Kidney (tissue), 14 donors: ENCODE data around the gene NUP214. TPM values are rescaled to one million over a fixed set of nuclear protein-coding genes. Genes with fewer than 3 reads are reported as not detected.

Source experiments
- DNase-seq, 5 donors: peaks; one replicate each; pipeline ENCODE4 v3.0.0-alpha.2; 2013 to 2020
- FAIRE-seq: peaks from 2 replicates; lab custom pipeline; 2012; peaks lifted over from hg19 to GRCh38; lab: Jason Lieb, UNC
- H3K27ac ChIP-seq, 2 donors: one replicate each; pipeline ENCODE4 v1.7.0; 2013; ENCODE audit warnings: low read depth in 2 of 2, low read length in 2 of 2, inconsistent platforms in 1 of 2
- H3K27me3 ChIP-seq: one replicate; pipeline ENCODE4 v1.7.1; 2013; ENCODE audit warnings: low read length, inconsistent platforms; ENCODE audit not compliant: control insufficient read depth, insufficient read depth
- H3K36me3 ChIP-seq, 3 donors: one replicate each; pipeline versions ENCODE4 v1.7.0 to v1.7.1; 2013; ENCODE audit warnings: low read length in 3 of 3, control low read depth in 1 of 3, inconsistent platforms in 1 of 3; ENCODE audit not compliant: insufficient read depth in 3 of 3, control insufficient read depth in 2 of 3
- H3K4me1 ChIP-seq, 3 donors: one replicate each; pipeline versions ENCODE4 v1.7.0 to v1.7.1; 2013; ENCODE audit warnings: low read length in 3 of 3, inconsistent platforms in 1 of 3, low read depth in 1 of 3; ENCODE audit not compliant: control insufficient read depth in 2 of 3, insufficient read depth in 2 of 3
- H3K4me3 ChIP-seq, 3 donors: one replicate each; pipeline versions ENCODE4 v1.7.0 to v1.8.1; 2013; ENCODE audit warnings: low read length in 3 of 3, control low read depth in 1 of 3, inconsistent platforms in 1 of 3
- H3K9ac ChIP-seq, 3 donors: one replicate each; pipeline versions ENCODE4 v1.7.0 to v1.7.1; 2013; ENCODE audit warnings: low read length in 3 of 3, control low read depth in 1 of 3, inconsistent platforms in 1 of 3
- H3K9me3 ChIP-seq, 3 donors: one replicate each; pipeline versions ENCODE4 v1.7.0 to v1.7.1; 2013; ENCODE audit warnings: low read length in 3 of 3, control low read depth in 1 of 3, inconsistent platforms in 1 of 3; ENCODE audit not compliant: control insufficient read depth in 2 of 3, insufficient read depth in 1 of 3
- intact Hi-C: fragments of 100-400 bp; cut with DNase I; formaldehyde crosslinking; loops from one replicate; pipeline ENCODE4 v1.11.1; 2022
- polyA plus RNA-seq: library from polyadenylated mRNA; stranded (reverse); fragments of 350-450 nt; fragmentation: Illumina TruSeq; extraction: RNeasy Lipid Tissue Mini Kit (QIAGEN cat#74804); gene quantifications from one replicate; pipeline ENCODE4 v1.2.3, GENCODE V29; 2014; ENCODE audit warnings: low read depth, low replicate concordance; ENCODE audit not compliant: insufficient read depth
- total RNA-seq: library from RNA; stranded (reverse); fragmentation: NEBNext Ultra II Directional; extraction: Animal tissue kit (Norgen Biotek cat#: 25700); gene quantifications from one replicate; pipeline ENCODE4 v1.2.1, GENCODE V29; 2021
- TF ChIP-seq, protein P1 (sequence below): IDR thresholded peaks from 3 replicates; pipeline ENCODE4 v1.5.1; 2012; ENCODE audit warnings: mild to moderate bottlenecking, moderate library complexity, borderline replicate concordance; ENCODE audit not compliant: insufficient read depth; ENCODE audit errors: extremely low read depth
- donor health status: control.
- donor health status: control.
- donor health status: control.
- donor health status: control.
- donor health status: control.
- donor health status: DM: yes; HTN: yes; CAD: no.
- donor health status: Normal renal cell carcinoma (clear cell type).

The NUP214 gene
- total and polyA plus RNA-seq, 2 donors from 2014 or later: 28.4 to 75.3 TPM

- Histone ChIP-seq H3K9me3 (no peaks in the 10 kb centered on the region), H3K4me3 (no peak overlapping the region), H3K9ac (no peak overlapping the region), H3K36me3 (peaks cover 10 to 43% (median 42%) of the 10 kb centered on the region in 3 donors), H3K27ac (no peak overlapping the region), H3K4me1 (no peaks in the 10 kb centered on the region), H3K27me3 (no peaks in the 10 kb centered on the region)
- intact Hi-C loops: no loop called here
- DNase-seq (no peak), FAIRE-seq (no peak)
- TF ChIP-seq, protein P1, sequence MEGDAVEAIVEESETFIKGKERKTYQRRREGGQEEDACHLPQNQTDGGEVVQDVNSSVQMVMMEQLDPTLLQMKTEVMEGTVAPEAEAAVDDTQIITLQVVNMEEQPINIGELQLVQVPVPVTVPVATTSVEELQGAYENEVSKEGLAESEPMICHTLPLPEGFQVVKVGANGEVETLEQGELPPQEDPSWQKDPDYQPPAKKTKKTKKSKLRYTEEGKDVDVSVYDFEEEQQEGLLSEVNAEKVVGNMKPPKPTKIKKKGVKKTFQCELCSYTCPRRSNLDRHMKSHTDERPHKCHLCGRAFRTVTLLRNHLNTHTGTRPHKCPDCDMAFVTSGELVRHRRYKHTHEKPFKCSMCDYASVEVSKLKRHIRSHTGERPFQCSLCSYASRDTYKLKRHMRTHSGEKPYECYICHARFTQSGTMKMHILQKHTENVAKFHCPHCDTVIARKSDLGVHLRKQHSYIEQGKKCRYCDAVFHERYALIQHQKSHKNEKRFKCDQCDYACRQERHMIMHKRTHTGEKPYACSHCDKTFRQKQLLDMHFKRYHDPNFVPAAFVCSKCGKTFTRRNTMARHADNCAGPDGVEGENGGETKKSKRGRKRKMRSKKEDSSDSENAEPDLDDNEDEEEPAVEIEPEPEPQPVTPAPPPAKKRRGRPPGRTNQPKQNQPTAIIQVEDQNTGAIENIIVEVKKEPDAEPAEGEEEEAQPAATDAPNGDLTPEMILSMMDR: no peak
Measured at GRCh38 chr9:131185924-131186323, 60.5 kb downstream of the NUP214 start.

DNA sequence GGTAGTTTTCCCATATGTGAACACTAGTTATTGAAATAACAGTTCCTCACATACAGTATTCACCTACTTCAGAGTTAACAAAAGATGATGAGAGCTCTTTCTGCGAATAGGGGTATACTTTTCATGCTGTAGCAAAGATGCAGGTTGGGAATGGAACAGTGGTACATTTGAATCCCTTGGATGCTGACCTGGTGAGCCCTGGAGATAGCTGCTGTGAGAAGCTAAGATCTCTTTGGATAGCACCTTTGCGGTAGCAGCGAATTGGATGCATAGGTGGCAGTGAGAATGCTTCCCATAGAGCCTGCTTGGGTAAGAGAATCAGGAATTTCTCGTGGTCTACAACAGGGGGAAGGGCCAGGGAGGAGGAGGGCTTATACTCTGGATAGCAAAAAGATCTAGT, 61.2 kb downstream of the NUP214 start:
- H3K27ac ChIP-seq: no peak overlapping the region
- DNase-seq: no peak
- H3K9me3 ChIP-seq: no peaks in the 10 kb centered on the region
- H3K36me3 ChIP-seq: peaks cover 8 to 39% (median 36%) of the 10 kb centered on the region in 3 donors
- no peaks in the 10 kb centered on the region for H3K27me3 ChIP-seq
- FAIRE-seq: no peak
- intact Hi-C loops: no loop called here
- TF ChIP-seq, protein P1: no peak
- H3K4me1 ChIP-seq: no peaks in the 10 kb centered on the region
- H3K4me3 ChIP-seq: no peak overlapping the region
- no peak overlapping the region for H3K9ac ChIP-seq

- FAIRE-seq: no peak
- TF ChIP-seq, protein P1: no peak
- intact Hi-C loops: no loop called here
Measured at GRCh38 chr9:131187957-131188356, 62.6 kb downstream of the NUP214 start.

DNA sequence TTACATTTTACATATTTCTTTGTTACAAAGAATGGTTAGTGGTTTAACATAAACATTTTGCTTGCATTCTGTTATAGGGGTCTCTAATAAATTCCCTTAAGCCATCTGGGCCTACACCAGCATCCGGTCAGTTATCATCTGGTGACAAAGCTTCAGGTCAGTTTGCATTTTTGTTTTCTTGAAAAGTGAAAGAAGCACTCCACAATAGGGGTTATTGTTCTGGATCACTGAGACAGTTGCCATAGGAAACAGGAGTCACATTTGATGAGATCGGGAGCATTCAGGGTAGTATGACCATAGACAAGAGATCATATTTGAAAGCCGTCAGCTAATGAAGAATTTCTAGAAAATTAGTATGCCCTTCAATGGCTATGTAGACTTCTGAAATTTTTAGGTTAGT, 63.6 kb downstream of the NUP214 start:
- intact Hi-C loops: no loop called here
- TF ChIP-seq, protein P1: no peak
- DNase-seq: no peak
- H3K27me3 ChIP-seq: no peaks in the 10 kb centered on the region
- H3K4me1 ChIP-seq: no peaks in the 10 kb centered on the region
- H3K36me3 ChIP-seq: peaks cover 10 to 42% (median 39%) of the 10 kb centered on the region in 3 donors
- H3K9ac ChIP-seq: no peak overlapping the region
- H3K4me3 ChIP-seq: no peak overlapping the region
- no peaks in the 10 kb centered on the region for H3K9me3 ChIP-seq
- no peak overlapping the region for H3K27ac ChIP-seq
- no peak for FAIRE-seq

More at GRCh38 chr9:131187957-131188356, 62.6 kb downstream of the NUP214 start:
- H3K4me1 ChIP-seq: no peaks in the 10 kb centered on the region
- no peaks in the 10 kb centered on the region for H3K9me3 ChIP-seq
- H3K9ac ChIP-seq: no peak overlapping the region
- no peaks in the 10 kb centered on the region for H3K27me3 ChIP-seq
- H3K36me3 ChIP-seq: peaks cover 10 to 42% (median 39%) of the 10 kb centered on the region in 3 donors
- H3K4me3 ChIP-seq: no peak overlapping the region
- no peak overlapping the region for H3K27ac ChIP-seq
- no peak for DNase-seq
